HG02588 (cell line): ENCODE data around the gene ASNS.

Experiments
- ATAC-seq: cut with Tn5 transposase; IDR thresholded peaks from one replicate; pipeline ENCODE4 v1.9.1; 2021; ENCODE audit warnings: mild to moderate bottlenecking, moderate library complexity; ENCODE audit not compliant: unreplicated experiment

The ASNS gene

GRCh38 chr7:97844036-97844435, 28.2 kb downstream of the ASNS start:
- no peak for ATAC-seq

- no peak for ATAC-seq
These were observed 29.3 kb downstream of the ASNS start for GRCh38 chr7:97842772-97843345.

GRCh38 chr7:97842006-97842405, 30.2 kb downstream of the ASNS start:
- no peak for ATAC-seq

- ATAC-seq: no peak
These were observed 36.7 kb downstream of the ASNS start for GRCh38 chr7:97835296-97836138.

- ATAC-seq: no peak
These were observed 53.0 kb downstream of the ASNS start for GRCh38 chr7:97819161-97819560.

- no peak for ATAC-seq
These were observed 54.0 kb downstream of the ASNS start for GRCh38 chr7:97818066-97818663.
